Coronary artery (tissue), 2 donors: ENCODE results near the gene SPEN.
"Not testable (repeated sequence)": the region's sequence is repeated elsewhere in the genome, so short reads cannot be mapped to it uniquely, and the experiment has no call there.

Source experiments
- DNase-seq: peaks from one replicate; pipeline ENCODE4 v3.0.0-alpha.2; 2017; ENCODE audit warnings: low spot score
- H3K27ac ChIP-seq, 2 donors: fragments of 200-600 bp; sonication (generic); one replicate each; pipeline ENCODE4 v1.5.1; 2016 to 2019
- H3K4me3 ChIP-seq: fragments of 200-600 bp; sonication (generic); 2 replicates; pipeline ENCODE4 v1.5.1; 2016; ENCODE audit warnings: mild to moderate bottlenecking, moderate library complexity
- CTCF ChIP-seq: fragments of 200-600 bp; sonication (generic); IDR thresholded peaks from one replicate; pipeline ENCODE4 v1.5.1; 2019; ENCODE audit warnings: antibody characterized with exemption

The SPEN gene

GRCh38 chr1:15918962-15919715 is 71.6 kb downstream of the SPEN start:
- no peak for DNase-seq
- Histone ChIP-seq H3K4me3 (no peak overlapping the region), H3K27ac (no peak overlapping the region)
- TF ChIP-seq CTCF: no peak

- TF ChIP-seq CTCF: no peak
- Histone ChIP-seq H3K27ac (no peak overlapping the region), H3K4me3 (no peak overlapping the region)
- DNase-seq: no peak
These were observed 75.7 kb downstream of the SPEN start for GRCh38 chr1:15923241-15923640.

- not testable (repeated sequence) for DNase-seq, H3K27ac ChIP-seq, H3K4me3 ChIP-seq
These were observed 78.9 kb downstream of the SPEN start for GRCh38 chr1:15926448-15926847.

- TF ChIP-seq CTCF: no peak
- no peak for DNase-seq
- no peak overlapping the region for H3K27ac ChIP-seq
- H3K4me3 ChIP-seq: no peak overlapping the region
These were observed 81.8 kb downstream of the SPEN start for GRCh38 chr1:15928971-15929965.

GRCh38 chr1:15931401-15931800 is 83.9 kb downstream of the SPEN start:
- H3K27ac ChIP-seq: no peak overlapping the region

GRCh38 chr1:15931884-15932283 is 84.4 kb downstream of the SPEN start:
- DNase-seq: no peak
- TF ChIP-seq CTCF: no peak
- no peak overlapping the region for H3K4me3 ChIP-seq
- H3K27ac ChIP-seq: no peak overlapping the region

More at GRCh38 chr1:15931401-15931800, 83.9 kb downstream of the SPEN start:
- no peak overlapping the region for H3K4me3 ChIP-seq
- TF ChIP-seq CTCF: no peak
- no peak for DNase-seq

GRCh38 chr1:15932612-15933011 is 85.1 kb downstream of the SPEN start:
- TF ChIP-seq CTCF: no peak
- no peak overlapping the region for H3K27ac ChIP-seq
- no peak overlapping the region for H3K4me3 ChIP-seq
- no peak for DNase-seq
